Fibroblast of lung (primary cell): Measurements from ENCODE around the gene GPR42. TPM values are rescaled to one million over a fixed set of nuclear protein-coding genes. Genes with fewer than 3 reads are reported as not detected.

Experiments used
- DNase-seq, 2 donors: peaks; one replicate each; pipeline versions ENCODE4 v3.0.0 to v3.0.0-alpha.2; 2010; ENCODE audit warnings: low read depth in 2 of 2
- H2AFZ ChIP-seq: 2 replicates; pipeline ENCODE4 v1.5.1; 2012; ENCODE audit warnings: low read length, control low read depth, inconsistent platforms
- H3K27ac ChIP-seq: 2 replicates; pipeline ENCODE4 v1.5.1; 2011; ENCODE audit warnings: low read length, control low read depth; ENCODE audit not compliant: insufficient read depth
- H3K27me3 ChIP-seq: 2 replicates; pipeline ENCODE4 v1.5.1; 2011; ENCODE audit warnings: mild to moderate bottlenecking, low read length; ENCODE audit not compliant: control insufficient read depth, insufficient read depth
- H3K36me3 ChIP-seq: 2 replicates; pipeline ENCODE4 v1.5.1; 2011; ENCODE audit warnings: low read length; ENCODE audit not compliant: control insufficient read depth, insufficient read depth
- H3K4me1 ChIP-seq: 2 replicates; pipeline ENCODE4 v1.5.1; 2011; ENCODE audit warnings: low read length; ENCODE audit not compliant: control insufficient read depth, insufficient read depth; ENCODE audit errors: extremely low read depth
- H3K4me2 ChIP-seq: 2 replicates; pipeline ENCODE4 v1.5.1; 2011; ENCODE audit warnings: low read length, control low read depth; ENCODE audit not compliant: insufficient read depth; ENCODE audit errors: extremely low read depth
- H3K4me3 ChIP-seq, 4 experiments: fragments of 200-600 bp in 1 of 4; sonication (generic) in 1 of 4; replicated peaks in 1 of 4; 2 replicates each; pipeline ENCODE4 v1.5.1; 2011 to 2016; ENCODE audit warnings: low read length in 4 of 4, low read depth in 3 of 4, mild to moderate bottlenecking in 3 of 4, control low read depth in 2 of 4, inconsistent platforms in 1 of 4, mixed read lengths in 1 of 4; ENCODE audit not compliant: insufficient read depth in 1 of 4; ENCODE audit errors: control extremely low read depth in 1 of 4
- H3K79me2 ChIP-seq: 2 replicates; pipeline ENCODE4 v1.5.1; 2012; ENCODE audit warnings: mild to moderate bottlenecking, low read length, inconsistent platforms; ENCODE audit not compliant: control insufficient read depth, insufficient read depth
- H3K9ac ChIP-seq: 2 replicates; pipeline ENCODE4 v1.5.1; 2011; ENCODE audit warnings: mild to moderate bottlenecking, low read length, control low read depth; ENCODE audit not compliant: insufficient read depth
- H3K9me3 ChIP-seq: 2 replicates; pipeline ENCODE4 v1.5.1; 2012; ENCODE audit warnings: low read depth, low read length; ENCODE audit not compliant: control insufficient read depth, insufficient read depth
- H4K20me1 ChIP-seq: 2 replicates; pipeline ENCODE4 v1.5.1; 2011; ENCODE audit warnings: low read length; ENCODE audit not compliant: control insufficient read depth, insufficient read depth; ENCODE audit errors: extremely low read depth
- CTCF ChIP-seq, 2 donors: IDR thresholded peaks in 1 of 2; conservative IDR thresholded peaks in 1 of 2; 1 replicate in 1 of 2; 2 replicates in 1 of 2; pipeline ENCODE4 v1.5.1; 2011 to 2012; ENCODE audit warnings: low read length in 2 of 2, control low read depth in 1 of 2, inconsistent platforms in 1 of 2, low read depth in 1 of 2, mild to moderate bottlenecking in 1 of 2
- EZH2 ChIP-seq: IDR thresholded peaks from 2 replicates; pipeline ENCODE4 v1.5.1; 2012; ENCODE audit warnings: low read length, control low read depth, mild to moderate bottlenecking; ENCODE audit errors: missing control alignments
- polyA plus RNA-seq, 2 donors: library from polyadenylated mRNA; depleted of rRNA in 1 of 2; stranded (reverse) in 1 of 2; unstranded in 1 of 2; fragments of >200 nt; gene quantifications; 2 replicates each; pipeline ENCODE4 v1.2.1, GENCODE V29; 2011 to 2012; ENCODE audit warnings: missing spikeins in 1 of 2
- total RNA-seq: library from RNA; depleted of rRNA; stranded (reverse); fragments of >200 nt; gene quantifications from 2 replicates; pipeline ENCODE4 v1.2.1, GENCODE V29; 2014

Gene GPR42
- total and polyA plus RNA-seq, 2 donors (not counting 1 experiment from before 2014, with no cell fraction given) = not detected

- Histone ChIP-seq H2AFZ (no peak overlapping the region), H3K79me2 (no peaks in the 10 kb centered on the region), H3K9ac (no peak overlapping the region), H3K4me2 (no peak overlapping the region), H3K4me3 (no peak overlapping the region), H3K27me3 (no peaks in the 10 kb centered on the region), H4K20me1 (no peaks in the 10 kb centered on the region), H3K4me1 (no peaks in the 10 kb centered on the region), H3K36me3 (no peaks in the 10 kb centered on the region), H3K27ac (no peak overlapping the region), H3K9me3 (no peaks in the 10 kb centered on the region)
- no peak for DNase-seq
- no peak for TF ChIP-seq EZH2
- no peak for TF ChIP-seq CTCF (conservative IDR thresholded peaks at IDR 0.05 in 1 of 2, IDR thresholded peaks at IDR 0.05 in 1 of 2; ENCODE audit: low read depth in 1 of 2, low read length in 2 of 2)
Observed at GRCh38 chr19:35363711-35364425, 7.0 kb upstream of the GPR42 start.

DNA sequence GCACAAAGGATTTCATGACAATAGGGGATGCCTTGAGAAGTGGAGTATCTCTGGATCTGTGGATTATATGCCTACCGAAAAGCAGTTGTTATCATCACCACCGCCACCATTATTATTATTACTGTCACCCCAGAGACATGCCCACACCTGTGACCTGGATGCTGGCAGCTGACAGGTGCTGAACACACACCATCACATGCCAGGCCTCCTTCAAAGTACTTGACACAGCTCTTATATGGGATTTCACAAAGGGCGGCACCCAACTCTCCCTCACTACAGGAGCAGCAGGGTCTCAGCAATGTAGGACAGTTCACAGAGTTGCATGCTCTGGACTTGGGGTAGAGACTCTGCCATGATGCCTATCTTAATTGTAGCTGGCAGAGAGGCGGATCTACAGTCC lies 5.6 kb upstream of the GPR42 start:
- Histone ChIP-seq H3K27me3 (no peaks in the 10 kb centered on the region), H3K36me3 (no peaks in the 10 kb centered on the region), H3K4me1 (no peaks in the 10 kb centered on the region), H3K79me2 (no peaks in the 10 kb centered on the region), H3K9me3 (no peaks in the 10 kb centered on the region), H3K27ac (no peak overlapping the region), H2AFZ (no peak overlapping the region), H3K4me3 (no peak overlapping the region), H3K4me2 (no peak overlapping the region), H3K9ac (no peak overlapping the region), H4K20me1 (no peaks in the 10 kb centered on the region)
- no peak for DNase-seq
- TF ChIP-seq EZH2 (no peak), CTCF (conservative IDR thresholded peaks at IDR 0.05 in 1 of 2, IDR thresholded peaks at IDR 0.05 in 1 of 2; ENCODE audit: low read depth in 1 of 2, low read length in 2 of 2) (no peak)

- no peak overlapping the region for H3K4me2 ChIP-seq
- H3K9me3 ChIP-seq = no peaks in the 10 kb centered on the region
- DNase-seq = no peak
- H4K20me1 ChIP-seq = no peaks in the 10 kb centered on the region
- no peaks in the 10 kb centered on the region for H3K79me2 ChIP-seq
- H3K36me3 ChIP-seq = no peaks in the 10 kb centered on the region
- no peak overlapping the region for H3K4me3 ChIP-seq
- TF ChIP-seq CTCF (conservative IDR thresholded peaks at IDR 0.05 in 1 of 2, IDR thresholded peaks at IDR 0.05 in 1 of 2; ENCODE audit: low read depth in 1 of 2, low read length in 2 of 2) = no peak
- no peak for TF ChIP-seq EZH2
- no peak overlapping the region for H2AFZ ChIP-seq
- no peaks in the 10 kb centered on the region for H3K4me1 ChIP-seq
- H3K9ac ChIP-seq = no peak overlapping the region
- H3K27ac ChIP-seq = no peak overlapping the region
- no peaks in the 10 kb centered on the region for H3K27me3 ChIP-seq
Observed at GRCh38 chr19:35368378-35368777, 2.5 kb upstream of the GPR42 start.
